ENCODE measurements around the gene ACKR4. TPM values are rescaled to one million over a fixed set of nuclear protein-coding genes. Genes with fewer than 3 reads are reported as not detected.
"Not testable (repeated sequence)": the region's sequence is repeated elsewhere in the genome, so short reads cannot be mapped to it uniquely, and the experiment has no call there.

Gene ACKR4
- total RNA-seq, 1 donor from 2014 or later: 0.11 TPM

- no peaks in the 10 kb centered on the region for H3K27me3 Mint-ChIP-seq
- H3K27ac Mint-ChIP-seq: no peak overlapping the region
- ChIA-PET CTCF (no interaction called here), POLR2A (no interaction called here)
- no peak for ATAC-seq (ENCODE audit: low read depth)
- intact Hi-C loops (cut with micrococcal nuclease): no loop called here
- no peaks in the 10 kb centered on the region for H3K9me3 Mint-ChIP-seq
- H3K4me3 Mint-ChIP-seq: no peak overlapping the region
- peaks cover 10% of the 10 kb centered on the region for H3K4me1 Mint-ChIP-seq
- TF ChIP-seq CTCF (IDR thresholded peaks at IDR 0.05): no peak
- H3K36me3 Mint-ChIP-seq (ENCODE audit: low read depth): peaks cover 16% of the 10 kb centered on the region
- DNase-seq: no peak
These were observed 42.6 kb upstream of the ACKR4 start for GRCh38 chr3:132554437-132554836.

- H3K4me1 Mint-ChIP-seq: peaks cover 6% of the 10 kb centered on the region
- POLR2A ChIA-PET: no interaction called here
- peaks cover 16% of the 10 kb centered on the region for H3K36me3 Mint-ChIP-seq (ENCODE audit: low read depth)
- H3K27ac Mint-ChIP-seq: no peak overlapping the region
- intact Hi-C loops (cut with micrococcal nuclease): no loop called here
- CTCF ChIA-PET: no interaction called here
- no peak for TF ChIP-seq CTCF (IDR thresholded peaks at IDR 0.05)
- H3K4me3 Mint-ChIP-seq: no peak overlapping the region
- H3K9me3 Mint-ChIP-seq: no peaks in the 10 kb centered on the region
- no peaks in the 10 kb centered on the region for H3K27me3 Mint-ChIP-seq
- DNase-seq: no peak
- ATAC-seq (ENCODE audit: low read depth): no peak
These were observed 41.6 kb upstream of the ACKR4 start for GRCh38 chr3:132555306-132556035.

- H3K36me3 Mint-ChIP-seq (ENCODE audit: low read depth): peaks cover 20% of the 10 kb centered on the region
- H3K4me1 Mint-ChIP-seq; CTCF ChIA-PET; H3K4me3 Mint-ChIP-seq; ATAC-seq (ENCODE audit: low read depth); H3K9me3 Mint-ChIP-seq; H3K27me3 Mint-ChIP-seq; H3K27ac Mint-ChIP-seq; DNase-seq; intact Hi-C loops (cut with micrococcal nuclease); POLR2A ChIA-PET: not testable (repeated sequence)
These were observed 41.1 kb upstream of the ACKR4 start for GRCh38 chr3:132556036-132556386.

- POLR2A ChIA-PET: no interaction called here
- intact Hi-C loops (cut with micrococcal nuclease): no loop called here
- H3K27ac Mint-ChIP-seq: no peak overlapping the region
- TF ChIP-seq CTCF (IDR thresholded peaks at IDR 0.05): no peak
- CTCF ChIA-PET: no interaction called here
- H3K4me1 Mint-ChIP-seq: no peaks in the 10 kb centered on the region
- H3K4me3 Mint-ChIP-seq: no peak overlapping the region
- DNase-seq (no peak), ATAC-seq (ENCODE audit: low read depth) (no peak)
- peaks cover 20% of the 10 kb centered on the region for H3K36me3 Mint-ChIP-seq (ENCODE audit: low read depth)
- no peaks in the 10 kb centered on the region for H3K27me3 Mint-ChIP-seq
- H3K9me3 Mint-ChIP-seq: peaks cover under 1% of the 10 kb centered on the region
These were observed 40.4 kb upstream of the ACKR4 start for GRCh38 chr3:132556508-132557159.

GRCh38 chr3:132561003-132561402, 36.1 kb upstream of the ACKR4 start:
- no peak overlapping the region for H3K27ac Mint-ChIP-seq

More at GRCh38 chr3:132561003-132561402, 36.1 kb upstream of the ACKR4 start:
- DNase-seq (no peak), ATAC-seq (ENCODE audit: low read depth) (no peak)
- CTCF ChIA-PET: no interaction called here
- peaks cover 13% of the 10 kb centered on the region for H3K4me1 Mint-ChIP-seq
- no peak for TF ChIP-seq CTCF (IDR thresholded peaks at IDR 0.05)
- H3K27me3 Mint-ChIP-seq: no peaks in the 10 kb centered on the region
- intact Hi-C loops (cut with micrococcal nuclease): no loop called here
- H3K4me3 Mint-ChIP-seq: no peak overlapping the region
- peaks cover 2% of the 10 kb centered on the region for H3K9me3 Mint-ChIP-seq
- POLR2A ChIA-PET: no interaction called here
- H3K36me3 Mint-ChIP-seq (ENCODE audit: low read depth): peaks cover 32% of the 10 kb centered on the region
